A673 (cell line): ENCODE results near the gene NRG3. TPM values are rescaled to one million over a fixed set of nuclear protein-coding genes. Genes with fewer than 3 reads are reported as not detected.

Experiments used
- BruUV-seq: library from RNA; stranded (reverse); fragments of 400-500 nt; replicated peaks from 2 replicates; lab custom pipeline; 2021; lab: Mats Ljungman, UMichigan
- CTCF ChIA-PET: fragments of 300-600 bp; sonication (Branson Sonifier 250); formaldehyde crosslinking; loops from one replicate; lab custom pipeline; 2022; ENCODE audit warnings: antibody characterized with exemption; lab: Charles Lee
- POLR2A ChIA-PET: fragments of 300-600 bp; sonication (Branson Sonifier 250); formaldehyde crosslinking; loops from one replicate; lab custom pipeline; 2022; ENCODE audit warnings: antibody characterized with exemption; ENCODE audit not compliant: low non-redundant PET; lab: Charles Lee
- DNase-seq: peaks from one replicate; pipeline ENCODE4 v3.0.0-alpha.2; 2015; ENCODE audit warnings: low spot score
- H3K27ac ChIP-seq: fragments of 200-600 bp; sonication (generic); 2 replicates; pipeline ENCODE4 v1.5.1; 2016; ENCODE audit warnings: mixed run types, low read depth, mild to moderate bottlenecking, mixed read lengths, antibody characterized with exemption, low read length; ENCODE audit not compliant: poor library complexity, severe bottlenecking
- H3K27me3 ChIP-seq: fragments of 200-600 bp; sonication (generic); replicated peaks from 2 replicates; pipeline ENCODE4 v1.6.1; 2017; ENCODE audit warnings: mixed run types, low read depth, mild to moderate bottlenecking, mixed read lengths, antibody characterized with exemption, low read length; ENCODE audit not compliant: insufficient read depth, poor library complexity
- H3K36me3 ChIP-seq: fragments of 200-600 bp; sonication (generic); 2 replicates; pipeline ENCODE4 v1.6.1; 2016; ENCODE audit warnings: mixed run types, mild to moderate bottlenecking, mixed read lengths, antibody characterized with exemption, low read length; ENCODE audit not compliant: insufficient read depth, poor library complexity, severe bottlenecking
- H3K4me1 ChIP-seq: fragments of 200-600 bp; sonication (generic); 2 replicates; pipeline ENCODE4 v1.6.1; 2017; ENCODE audit warnings: mixed run types, mild to moderate bottlenecking, mixed read lengths, antibody characterized with exemption, low read length; ENCODE audit not compliant: insufficient read depth, poor library complexity, severe bottlenecking
- H3K4me3 ChIP-seq: fragments of 200-600 bp; sonication (generic); 2 replicates; pipeline ENCODE4 v1.5.1; 2016; ENCODE audit warnings: low read depth, mixed run types, mild to moderate bottlenecking, mixed read lengths, low read length; ENCODE audit not compliant: poor library complexity, severe bottlenecking
- H3K9me3 ChIP-seq: fragments of 200-600 bp; sonication (generic); 2 replicates; pipeline ENCODE4 v1.6.1; 2016; ENCODE audit warnings: mixed run types, low read depth, mild to moderate bottlenecking, mixed read lengths, antibody characterized with exemption, low read length; ENCODE audit not compliant: poor library complexity, severe bottlenecking
- EZH2 ChIP-seq: fragments of 200-600 bp; sonication (generic); IDR thresholded peaks from 2 replicates; pipeline ENCODE4 v1.6.1; 2017; ENCODE audit warnings: borderline replicate concordance, low read depth, mild to moderate bottlenecking, mixed read lengths, antibody characterized with exemption, low read length; ENCODE audit not compliant: poor library complexity, severe bottlenecking
- intact Hi-C: fragments of 100-400 bp; cut with micrococcal nuclease; formaldehyde crosslinking; loops from one replicate; pipeline ENCODE4 v1.10.0; 2022; ENCODE audit not compliant: unreplicated experiment
- total RNA-seq: library from RNA; stranded (reverse); gene quantifications from 2 replicates; pipeline ENCODE4 v1.2.3, GENCODE V29; 2021
- TF ChIP-seq, protein P1 (sequence below): fragments of 300-800, 200-600 bp; sonication (generic); conservative IDR thresholded peaks from 2 replicates; pipeline ENCODE4 v1.5.1; 2017; ENCODE audit warnings: low read depth, mild to moderate bottlenecking, antibody characterized with exemption, low read length, moderate library complexity, mixed read lengths

NRG3 gene
- total RNA-seq, 1 experiment from 2014 or later = not detected

DNA sequence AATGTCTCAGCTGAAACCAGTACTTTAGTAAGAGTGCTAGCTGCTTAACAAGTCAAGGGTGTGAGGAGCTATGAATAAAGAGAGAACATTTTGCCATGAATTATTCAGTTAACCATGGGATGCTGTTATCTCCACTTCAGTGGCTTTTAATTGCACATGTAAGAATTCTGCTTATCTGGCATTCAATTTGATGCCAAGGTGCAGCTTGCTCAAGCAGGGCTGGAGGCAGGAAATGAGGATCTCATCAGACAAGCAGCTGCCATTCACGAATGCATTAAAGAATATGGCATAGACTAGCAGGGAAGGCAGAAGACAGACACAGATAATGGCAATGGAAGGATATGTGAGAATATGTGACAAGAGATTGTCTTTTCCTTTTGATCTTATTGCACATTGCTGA, 697.8 kb downstream of the NRG3 start:
- ChIA-PET CTCF (no interaction called here), POLR2A (no interaction called here)
- Histone ChIP-seq H3K4me3 (no peak overlapping the region), H3K27me3 (no peaks in the 10 kb centered on the region), H3K36me3 (no peaks in the 10 kb centered on the region), H3K27ac (no peak overlapping the region), H3K9me3 (no peaks in the 10 kb centered on the region), H3K4me1 (no peaks in the 10 kb centered on the region)
- no TSS peak for BruUV-seq
- no peak for TF ChIP-seq EZH2
- TF ChIP-seq, protein P1, sequence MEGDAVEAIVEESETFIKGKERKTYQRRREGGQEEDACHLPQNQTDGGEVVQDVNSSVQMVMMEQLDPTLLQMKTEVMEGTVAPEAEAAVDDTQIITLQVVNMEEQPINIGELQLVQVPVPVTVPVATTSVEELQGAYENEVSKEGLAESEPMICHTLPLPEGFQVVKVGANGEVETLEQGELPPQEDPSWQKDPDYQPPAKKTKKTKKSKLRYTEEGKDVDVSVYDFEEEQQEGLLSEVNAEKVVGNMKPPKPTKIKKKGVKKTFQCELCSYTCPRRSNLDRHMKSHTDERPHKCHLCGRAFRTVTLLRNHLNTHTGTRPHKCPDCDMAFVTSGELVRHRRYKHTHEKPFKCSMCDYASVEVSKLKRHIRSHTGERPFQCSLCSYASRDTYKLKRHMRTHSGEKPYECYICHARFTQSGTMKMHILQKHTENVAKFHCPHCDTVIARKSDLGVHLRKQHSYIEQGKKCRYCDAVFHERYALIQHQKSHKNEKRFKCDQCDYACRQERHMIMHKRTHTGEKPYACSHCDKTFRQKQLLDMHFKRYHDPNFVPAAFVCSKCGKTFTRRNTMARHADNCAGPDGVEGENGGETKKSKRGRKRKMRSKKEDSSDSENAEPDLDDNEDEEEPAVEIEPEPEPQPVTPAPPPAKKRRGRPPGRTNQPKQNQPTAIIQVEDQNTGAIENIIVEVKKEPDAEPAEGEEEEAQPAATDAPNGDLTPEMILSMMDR = no peak
- DNase-seq = peak; percentile 8
- intact Hi-C loops = no loop called here

DNA sequence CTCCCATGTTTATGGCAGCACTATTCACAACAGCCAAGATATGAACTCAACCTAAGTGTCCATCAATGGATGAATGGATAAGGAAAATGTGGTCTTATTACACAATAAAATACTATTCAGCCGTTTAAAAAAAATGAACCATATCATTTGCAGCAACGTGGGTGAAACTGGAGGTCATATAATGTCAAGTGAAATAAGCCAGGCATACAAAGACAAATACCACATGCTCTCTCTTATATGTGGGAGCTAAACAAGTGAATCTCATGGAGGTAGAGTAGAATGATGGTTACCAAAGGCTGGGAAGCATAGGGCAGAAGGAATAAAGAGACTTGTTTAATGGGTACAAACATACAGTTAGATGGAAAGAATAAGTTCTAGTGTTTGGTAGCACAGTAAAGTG, 699.1 kb downstream of the NRG3 start:
- BruUV-seq = no TSS peak
- no peak for DNase-seq
- Histone ChIP-seq H3K27ac (no peak overlapping the region), H3K4me3 (no peak overlapping the region), H3K36me3 (no peaks in the 10 kb centered on the region), H3K27me3 (no peaks in the 10 kb centered on the region), H3K9me3 (no peaks in the 10 kb centered on the region), H3K4me1 (no peaks in the 10 kb centered on the region)
- TF ChIP-seq, protein P1 = no peak
- no peak for TF ChIP-seq EZH2
- intact Hi-C loops = no loop called here
- POLR2A ChIA-PET = no interaction called here
- CTCF ChIA-PET = no interaction called here

DNA sequence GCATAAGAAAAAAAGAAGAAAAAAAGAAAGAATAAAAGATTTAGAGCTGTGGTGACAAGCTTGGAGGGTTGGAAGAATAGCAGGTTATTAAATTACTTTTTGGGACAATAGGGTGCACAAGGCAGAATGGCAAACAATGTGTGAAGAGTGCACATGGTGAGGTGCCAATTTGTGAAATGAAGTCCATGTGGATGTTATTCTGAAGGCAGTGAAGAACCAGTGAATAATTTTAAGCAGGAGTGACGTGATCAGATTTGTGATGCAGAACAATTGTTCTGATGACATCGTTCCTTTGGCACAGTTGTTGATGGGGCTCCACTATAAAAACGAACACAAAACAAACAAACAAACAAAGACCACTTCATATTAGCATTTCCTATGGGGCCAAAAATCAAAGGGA, 700.3 kb downstream of the NRG3 start:
- no peak for DNase-seq
- Histone ChIP-seq H3K9me3 (no peaks in the 10 kb centered on the region), H3K36me3 (no peaks in the 10 kb centered on the region), H3K4me1 (no peaks in the 10 kb centered on the region), H3K4me3 (no peak overlapping the region), H3K27ac (no peak overlapping the region), H3K27me3 (no peaks in the 10 kb centered on the region)
- BruUV-seq = no TSS peak
- CTCF ChIA-PET = no interaction called here
- TF ChIP-seq EZH2 = no peak
- TF ChIP-seq, protein P1 = no peak
- POLR2A ChIA-PET = no interaction called here
- intact Hi-C loops = no loop called here
